Stimulated activated CD4-positive, alpha-beta T cell treated with anti-CD3 and anti-CD28 coated beads, TNF-alpha, amount 100 ng/mL, for 48 hours (primary cell): ENCODE measurements around the gene LST1.

ENCODE experiments used
- DNase-seq, 3 donors: peaks; one replicate each; pipeline ENCODE4 v3.0.0-alpha.2; 2020; ENCODE audit warnings: low read depth in 3 of 3

The LST1 gene

DNA sequence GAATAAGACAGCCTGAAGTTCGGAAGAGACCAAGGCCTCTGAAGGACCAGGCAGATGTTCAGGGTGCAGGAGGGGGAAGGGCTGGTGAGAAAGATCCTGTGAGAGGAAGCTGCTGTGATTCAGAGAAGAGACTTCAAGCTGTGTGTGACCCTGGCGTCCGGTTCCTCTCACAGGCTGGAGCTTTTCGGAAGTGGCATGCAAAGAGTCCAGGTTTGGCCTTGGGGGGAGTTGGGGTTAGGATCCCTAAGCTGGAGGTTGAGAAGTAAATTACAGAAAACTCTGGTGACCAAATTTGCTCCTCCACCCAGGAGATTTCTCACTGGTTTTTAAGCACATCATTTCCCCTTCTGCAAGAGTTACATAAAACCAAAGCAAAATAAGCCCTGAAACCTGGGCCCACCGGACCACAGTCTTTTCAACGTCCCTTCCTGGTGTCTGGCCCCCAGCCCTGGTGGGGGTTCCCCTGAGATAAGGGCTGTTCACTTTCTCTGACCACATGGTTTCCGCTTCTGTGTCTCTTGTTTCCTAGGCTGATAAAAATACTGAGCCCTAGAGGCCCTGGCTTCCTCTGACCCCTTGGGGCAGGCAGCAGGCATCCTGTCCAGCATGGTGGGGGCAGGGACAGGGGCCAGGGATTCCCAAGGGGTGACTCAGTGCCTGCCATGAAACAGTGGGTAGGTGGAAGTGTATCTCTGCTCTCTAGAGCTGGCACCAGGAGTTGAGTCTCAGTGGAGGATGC is 25.9 kb upstream of the LST1 start:
- DNase-seq = no peak

DNA sequence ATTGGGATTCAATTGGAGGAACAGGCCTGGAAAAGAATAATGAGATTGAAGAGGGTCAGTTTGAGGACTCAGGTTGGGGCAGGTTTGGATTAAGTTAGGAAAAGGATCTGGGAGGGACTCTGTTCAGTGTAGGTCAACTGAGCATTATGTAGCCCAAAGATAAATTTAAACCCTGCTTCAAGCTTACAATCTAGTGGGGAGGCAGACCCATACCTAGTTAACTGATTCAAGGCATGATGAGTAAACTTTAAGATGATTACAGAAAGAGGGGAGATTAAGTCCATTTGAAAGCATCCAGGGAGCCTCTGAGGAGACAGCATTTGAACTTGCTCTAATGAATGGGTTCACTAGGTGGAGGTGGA is 25.4 kb upstream of the LST1 start:
- DNase-seq = no peak

DNA sequence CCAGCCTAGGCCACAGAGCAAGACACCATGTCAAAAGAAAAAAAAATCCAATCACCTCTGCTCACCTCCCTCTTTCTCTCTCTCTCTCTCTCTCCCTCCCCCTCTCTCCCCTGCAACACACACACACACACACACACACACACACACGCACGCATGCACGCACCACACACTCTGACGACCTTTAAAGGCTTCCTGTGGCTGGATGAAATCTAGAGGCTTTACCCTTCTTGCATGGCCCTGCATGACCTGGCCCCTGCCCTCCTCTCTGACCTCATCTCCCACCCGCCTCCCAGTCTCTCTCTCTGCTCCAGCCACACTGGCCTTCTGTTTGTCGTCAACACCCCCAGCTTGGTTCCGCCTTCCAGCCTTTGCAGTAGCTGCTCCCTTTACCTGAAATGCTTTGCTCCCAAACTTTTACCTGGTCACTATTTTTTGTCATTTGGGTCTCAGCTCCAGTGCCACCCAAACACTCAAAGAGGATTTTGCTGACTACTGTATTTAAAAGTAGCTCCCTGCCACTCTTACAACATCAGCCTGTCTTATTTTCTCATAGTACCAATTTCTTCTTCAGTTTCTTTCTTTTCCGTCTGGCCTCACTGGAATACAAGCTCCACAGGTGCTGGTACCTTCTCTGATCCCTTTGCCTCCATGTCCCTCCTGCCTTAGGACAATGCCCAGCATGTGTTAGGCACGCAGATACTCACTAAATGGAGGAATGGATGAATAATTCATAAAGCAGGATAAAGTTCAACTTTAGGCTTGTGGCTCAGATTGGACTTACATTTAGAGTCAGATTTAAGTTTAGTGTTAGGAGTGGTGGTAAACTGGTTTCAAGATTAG is 18.3 kb upstream of the LST1 start:
- no peak for DNase-seq

DNA sequence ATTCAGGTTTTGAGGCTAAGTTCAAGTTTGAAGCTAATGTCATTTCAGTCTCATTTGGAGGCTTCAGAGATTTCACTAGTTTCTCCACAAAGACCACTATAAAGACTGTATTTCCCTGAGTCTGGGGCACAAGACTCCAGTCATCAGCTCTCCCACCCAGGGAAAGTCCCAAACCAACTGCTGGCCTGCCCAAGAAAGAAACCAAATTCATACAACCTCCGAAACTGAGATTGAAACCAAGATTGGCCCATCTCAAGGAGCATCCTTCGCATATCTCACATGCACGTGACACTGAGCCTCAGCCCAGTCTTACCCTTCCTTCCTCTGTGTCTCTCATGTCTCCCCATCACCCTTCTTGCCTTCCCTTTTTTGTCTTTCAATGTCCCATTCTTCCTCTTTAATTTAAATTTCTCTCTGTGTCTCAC is 17.5 kb upstream of the LST1 start:
- DNase-seq = no peak

DNA sequence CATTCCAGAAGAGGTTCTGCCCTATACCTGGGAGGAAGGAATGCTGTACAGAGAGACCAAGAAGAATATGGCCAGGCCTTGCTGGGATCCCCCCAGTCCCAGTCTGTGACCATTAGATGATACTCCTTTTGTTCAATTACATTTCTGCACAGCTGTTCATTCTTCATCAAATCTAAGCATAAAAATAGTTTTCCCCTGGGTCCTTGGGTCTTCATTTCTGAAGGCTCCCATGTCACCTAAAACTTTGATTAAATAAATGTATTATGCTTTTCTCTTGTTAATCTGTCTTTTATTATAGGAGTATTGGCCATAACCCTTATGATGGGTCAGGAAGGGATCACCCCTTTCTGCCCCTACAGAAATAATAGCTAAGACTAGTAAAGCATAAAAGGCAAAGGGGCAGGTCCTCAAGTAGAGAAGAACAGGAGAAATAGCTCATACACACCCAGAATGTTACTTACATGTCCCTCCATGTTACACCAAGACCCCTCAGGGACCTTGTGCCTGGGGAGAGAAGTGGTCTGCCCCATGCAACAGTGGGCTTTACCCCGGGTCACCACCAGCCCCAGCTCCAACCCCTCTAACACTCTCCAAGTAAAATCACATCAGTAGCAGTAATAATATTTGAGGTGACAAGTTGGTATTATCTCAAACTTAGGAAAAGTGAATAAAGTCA is 16.1 kb upstream of the LST1 start:
- DNase-seq = no peak

DNA sequence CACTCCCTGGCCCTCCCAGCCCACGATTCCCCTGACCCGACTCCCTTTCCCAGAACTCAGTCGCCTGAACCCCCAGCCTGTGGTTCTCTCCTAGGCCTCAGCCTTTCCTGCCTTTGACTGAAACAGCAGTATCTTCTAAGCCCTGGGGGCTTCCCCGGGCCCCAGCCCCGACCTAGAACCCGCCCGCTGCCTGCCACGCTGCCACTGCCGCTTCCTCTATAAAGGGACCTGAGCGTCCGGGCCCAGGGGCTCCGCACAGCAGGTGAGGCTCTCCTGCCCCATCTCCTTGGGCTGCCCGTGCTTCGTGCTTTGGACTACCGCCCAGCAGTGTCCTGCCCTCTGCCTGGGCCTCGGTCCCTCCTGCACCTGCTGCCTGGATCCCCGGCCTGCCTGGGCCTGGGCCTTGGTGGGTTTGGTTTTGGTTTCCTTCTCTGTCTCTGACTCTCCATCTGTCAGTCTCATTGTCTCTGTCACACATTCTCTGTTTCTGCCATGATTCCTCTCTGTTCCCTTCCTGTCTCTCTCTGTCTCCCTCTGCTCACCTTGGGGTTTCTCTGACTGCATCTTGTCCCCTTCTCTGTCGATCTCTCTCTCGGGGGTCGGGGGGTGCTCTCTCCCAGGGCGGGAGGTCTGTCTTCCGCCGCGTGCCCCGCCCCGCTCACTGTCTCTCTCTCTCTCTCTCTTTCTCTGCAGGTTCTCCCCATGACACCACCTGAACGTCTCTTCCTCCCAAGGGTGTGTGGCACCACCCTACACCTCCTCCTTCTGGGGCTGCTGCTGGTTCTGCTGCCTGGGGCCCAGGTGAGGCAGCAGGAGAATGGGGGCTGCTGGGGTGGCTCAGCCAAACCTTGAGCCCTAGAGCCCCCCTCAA is 13.8 kb upstream of the LST1 start, which contains the start of gene LTA:
Gene LTA (plus strand): TSS at position 249 of the 871 bp plus-strand sequence. CDS start 454 bp downstream, at position 703.
- peak in 2 of 3 donors; percentile 75 for DNase-seq

DNA sequence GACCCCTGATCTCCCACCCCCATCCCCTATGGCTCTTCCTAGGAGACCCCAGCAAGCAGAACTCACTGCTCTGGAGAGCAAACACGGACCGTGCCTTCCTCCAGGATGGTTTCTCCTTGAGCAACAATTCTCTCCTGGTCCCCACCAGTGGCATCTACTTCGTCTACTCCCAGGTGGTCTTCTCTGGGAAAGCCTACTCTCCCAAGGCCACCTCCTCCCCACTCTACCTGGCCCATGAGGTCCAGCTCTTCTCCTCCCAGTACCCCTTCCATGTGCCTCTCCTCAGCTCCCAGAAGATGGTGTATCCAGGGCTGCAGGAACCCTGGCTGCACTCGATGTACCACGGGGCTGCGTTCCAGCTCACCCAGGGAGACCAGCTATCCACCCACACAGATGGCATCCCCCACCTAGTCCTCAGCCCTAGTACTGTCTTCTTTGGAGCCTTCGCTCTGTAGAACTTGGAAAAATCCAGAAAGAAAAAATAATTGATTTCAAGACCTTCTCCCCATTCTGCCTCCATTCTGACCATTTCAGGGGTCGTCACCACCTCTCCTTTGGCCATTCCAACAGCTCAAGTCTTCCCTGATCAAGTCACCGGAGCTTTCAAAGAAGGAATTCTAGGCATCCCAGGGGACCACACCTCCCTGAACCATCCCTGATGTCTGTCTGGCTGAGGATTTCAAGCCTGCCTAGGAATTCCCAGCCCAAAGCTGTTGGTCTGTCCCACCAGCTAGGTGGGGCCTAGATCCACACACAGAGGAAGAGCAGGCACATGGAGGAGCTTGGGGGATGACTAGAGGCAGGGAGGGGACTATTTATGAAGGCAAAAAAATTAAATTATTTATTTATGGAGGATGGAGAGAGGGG is 12.6 kb upstream of the LST1 start:
- DNase-seq = no peak

DNA sequence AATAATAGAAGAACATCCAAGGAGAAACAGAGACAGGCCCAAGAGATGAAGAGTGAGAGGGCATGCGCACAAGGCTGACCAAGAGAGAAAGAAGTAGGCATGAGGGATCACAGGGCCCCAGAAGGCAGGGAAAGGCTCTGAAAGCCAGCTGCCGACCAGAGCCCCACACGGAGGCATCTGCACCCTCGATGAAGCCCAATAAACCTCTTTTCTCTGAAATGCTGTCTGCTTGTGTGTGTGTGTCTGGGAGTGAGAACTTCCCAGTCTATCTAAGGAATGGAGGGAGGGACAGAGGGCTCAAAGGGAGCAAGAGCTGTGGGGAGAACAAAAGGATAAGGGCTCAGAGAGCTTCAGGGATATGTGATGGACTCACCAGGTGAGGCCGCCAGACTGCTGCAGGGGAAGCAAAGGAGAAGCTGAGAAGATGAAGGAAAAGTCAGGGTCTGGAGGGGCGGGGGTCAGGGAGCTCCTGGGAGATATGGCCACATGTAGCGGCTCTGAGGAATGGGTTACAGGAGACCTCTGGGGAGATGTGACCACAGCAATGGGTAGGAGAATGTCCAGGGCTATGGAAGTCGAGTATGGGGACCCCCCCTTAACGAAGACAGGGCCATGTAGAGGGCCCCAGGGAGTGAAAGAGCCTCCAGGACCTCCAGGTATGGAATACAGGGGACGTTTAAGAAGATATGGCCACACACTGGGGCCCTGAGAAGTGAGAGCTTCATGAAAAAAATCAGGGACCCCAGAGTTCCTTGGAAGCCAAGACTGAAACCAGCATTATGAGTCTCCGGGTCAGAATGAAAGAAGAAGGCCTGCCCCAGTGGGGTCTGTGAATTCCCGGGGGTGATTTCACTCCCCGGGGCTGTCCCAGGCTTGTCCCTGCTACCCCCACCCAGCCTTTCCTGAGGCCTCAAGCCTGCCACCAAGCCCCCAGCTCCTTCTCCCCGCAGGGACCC is 11.7 kb upstream of the LST1 start:
- DNase-seq = no peak

DNA sequence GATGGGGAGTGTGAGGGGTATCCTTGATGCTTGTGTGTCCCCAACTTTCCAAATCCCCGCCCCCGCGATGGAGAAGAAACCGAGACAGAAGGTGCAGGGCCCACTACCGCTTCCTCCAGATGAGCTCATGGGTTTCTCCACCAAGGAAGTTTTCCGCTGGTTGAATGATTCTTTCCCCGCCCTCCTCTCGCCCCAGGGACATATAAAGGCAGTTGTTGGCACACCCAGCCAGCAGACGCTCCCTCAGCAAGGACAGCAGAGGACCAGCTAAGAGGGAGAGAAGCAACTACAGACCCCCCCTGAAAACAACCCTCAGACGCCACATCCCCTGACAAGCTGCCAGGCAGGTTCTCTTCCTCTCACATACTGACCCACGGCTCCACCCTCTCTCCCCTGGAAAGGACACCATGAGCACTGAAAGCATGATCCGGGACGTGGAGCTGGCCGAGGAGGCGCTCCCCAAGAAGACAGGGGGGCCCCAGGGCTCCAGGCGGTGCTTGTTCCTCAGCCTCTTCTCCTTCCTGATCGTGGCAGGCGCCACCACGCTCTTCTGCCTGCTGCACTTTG is 10.7 kb upstream of the LST1 start, which contains the start of gene TNF:
Gene TNF (plus strand): TSS at position 231 of the 567 bp plus-strand sequence. CDS start 177 bp downstream, at position 408.
- DNase-seq = peak; percentile 77 to 85 (median 80)

DNA sequence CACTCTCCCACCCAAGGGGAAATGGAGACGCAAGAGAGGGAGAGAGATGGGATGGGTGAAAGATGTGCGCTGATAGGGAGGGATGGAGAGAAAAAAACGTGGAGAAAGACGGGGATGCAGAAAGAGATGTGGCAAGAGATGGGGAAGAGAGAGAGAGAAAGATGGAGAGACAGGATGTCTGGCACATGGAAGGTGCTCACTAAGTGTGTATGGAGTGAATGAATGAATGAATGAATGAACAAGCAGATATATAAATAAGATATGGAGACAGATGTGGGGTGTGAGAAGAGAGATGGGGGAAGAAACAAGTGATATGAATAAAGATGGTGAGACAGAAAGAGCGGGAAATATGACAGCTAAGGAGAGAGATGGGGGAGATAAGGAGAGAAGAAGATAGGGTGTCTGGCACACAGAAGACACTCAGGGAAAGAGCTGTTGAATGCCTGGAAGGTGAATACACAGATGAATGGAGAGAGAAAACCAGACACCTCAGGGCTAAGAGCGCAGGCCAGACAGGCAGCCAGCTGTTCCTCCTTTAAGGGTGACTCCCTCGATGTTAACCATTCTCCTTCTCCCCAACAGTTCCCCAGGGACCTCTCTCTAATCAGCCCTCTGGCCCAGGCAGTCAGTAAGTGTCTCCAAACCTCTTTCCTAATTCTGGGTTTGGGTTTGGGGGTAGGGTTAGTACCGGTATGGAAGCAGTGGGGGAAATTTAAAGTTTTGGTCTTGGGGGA is 10.0 kb upstream of the LST1 start:
- DNase-seq = no peak

DNA sequence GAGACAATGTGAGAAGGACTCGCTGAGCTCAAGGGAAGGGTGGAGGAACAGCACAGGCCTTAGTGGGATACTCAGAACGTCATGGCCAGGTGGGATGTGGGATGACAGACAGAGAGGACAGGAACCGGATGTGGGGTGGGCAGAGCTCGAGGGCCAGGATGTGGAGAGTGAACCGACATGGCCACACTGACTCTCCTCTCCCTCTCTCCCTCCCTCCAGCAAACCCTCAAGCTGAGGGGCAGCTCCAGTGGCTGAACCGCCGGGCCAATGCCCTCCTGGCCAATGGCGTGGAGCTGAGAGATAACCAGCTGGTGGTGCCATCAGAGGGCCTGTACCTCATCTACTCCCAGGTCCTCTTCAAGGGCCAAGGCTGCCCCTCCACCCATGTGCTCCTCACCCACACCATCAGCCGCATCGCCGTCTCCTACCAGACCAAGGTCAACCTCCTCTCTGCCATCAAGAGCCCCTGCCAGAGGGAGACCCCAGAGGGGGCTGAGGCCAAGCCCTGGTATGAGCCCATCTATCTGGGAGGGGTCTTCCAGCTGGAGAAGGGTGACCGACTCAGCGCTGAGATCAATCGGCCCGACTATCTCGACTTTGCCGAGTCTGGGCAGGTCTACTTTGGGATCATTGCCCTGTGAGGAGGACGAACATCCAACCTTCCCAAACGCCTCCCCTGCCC is 9.0 kb upstream of the LST1 start:
- DNase-seq = no peak

DNA sequence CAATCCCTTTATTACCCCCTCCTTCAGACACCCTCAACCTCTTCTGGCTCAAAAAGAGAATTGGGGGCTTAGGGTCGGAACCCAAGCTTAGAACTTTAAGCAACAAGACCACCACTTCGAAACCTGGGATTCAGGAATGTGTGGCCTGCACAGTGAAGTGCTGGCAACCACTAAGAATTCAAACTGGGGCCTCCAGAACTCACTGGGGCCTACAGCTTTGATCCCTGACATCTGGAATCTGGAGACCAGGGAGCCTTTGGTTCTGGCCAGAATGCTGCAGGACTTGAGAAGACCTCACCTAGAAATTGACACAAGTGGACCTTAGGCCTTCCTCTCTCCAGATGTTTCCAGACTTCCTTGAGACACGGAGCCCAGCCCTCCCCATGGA is 8.5 kb upstream of the LST1 start:
- no peak for DNase-seq

DNA sequence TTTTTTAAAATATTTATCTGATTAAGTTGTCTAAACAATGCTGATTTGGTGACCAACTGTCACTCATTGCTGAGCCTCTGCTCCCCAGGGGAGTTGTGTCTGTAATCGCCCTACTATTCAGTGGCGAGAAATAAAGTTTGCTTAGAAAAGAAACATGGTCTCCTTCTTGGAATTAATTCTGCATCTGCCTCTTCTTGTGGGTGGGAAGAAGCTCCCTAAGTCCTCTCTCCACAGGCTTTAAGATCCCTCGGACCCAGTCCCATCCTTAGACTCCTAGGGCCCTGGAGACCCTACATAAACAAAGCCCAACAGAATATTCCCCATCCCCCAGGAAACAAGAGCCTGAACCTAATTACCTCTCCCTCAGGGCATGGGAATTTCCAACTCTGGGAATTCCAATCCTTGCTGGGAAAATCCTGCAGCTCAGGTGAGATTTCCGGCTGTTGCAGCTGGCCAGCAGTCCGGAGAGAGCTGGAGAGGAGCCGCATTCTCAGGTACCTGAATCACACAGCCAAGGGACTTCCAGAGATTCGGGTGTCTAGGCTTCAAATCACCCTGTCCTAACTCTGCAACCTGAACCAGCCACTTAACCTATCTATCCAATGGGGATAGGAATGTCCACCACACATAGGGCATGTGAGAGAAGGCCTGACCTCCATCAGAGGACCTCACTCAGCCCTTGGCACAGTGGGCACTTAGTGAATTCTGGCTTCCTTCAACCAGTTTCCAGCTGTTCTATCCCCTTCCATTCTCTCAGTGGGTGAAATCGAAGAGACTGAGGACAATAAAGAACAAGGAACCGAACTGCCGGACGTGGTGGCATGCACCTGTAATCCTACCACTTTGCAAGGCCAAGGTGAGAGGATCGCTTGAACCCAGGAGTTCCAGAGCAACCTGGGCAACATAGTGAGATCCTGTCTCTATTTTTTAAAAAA is 7.6 kb upstream of the LST1 start:
- DNase-seq = no peak

DNA sequence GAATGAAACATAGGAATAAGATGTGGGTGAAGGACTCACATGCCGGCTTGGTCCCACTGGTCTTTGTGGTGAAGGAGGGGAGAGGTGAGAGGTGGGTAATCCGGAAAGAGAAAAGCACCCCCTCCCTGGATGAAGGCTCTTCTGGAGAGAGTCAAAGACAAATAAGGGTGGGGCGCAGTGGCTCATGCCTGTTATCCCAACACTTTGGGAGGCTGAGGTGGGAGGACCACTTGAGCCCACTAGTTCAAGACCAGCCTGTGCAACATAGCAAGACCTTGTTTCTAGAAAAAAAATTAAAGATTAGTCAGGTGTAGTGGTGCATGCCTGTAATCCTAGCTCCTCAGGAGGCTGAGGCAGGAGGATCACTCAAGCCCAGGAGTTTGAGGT is 7.0 kb upstream of the LST1 start:
- DNase-seq = no peak

DNA sequence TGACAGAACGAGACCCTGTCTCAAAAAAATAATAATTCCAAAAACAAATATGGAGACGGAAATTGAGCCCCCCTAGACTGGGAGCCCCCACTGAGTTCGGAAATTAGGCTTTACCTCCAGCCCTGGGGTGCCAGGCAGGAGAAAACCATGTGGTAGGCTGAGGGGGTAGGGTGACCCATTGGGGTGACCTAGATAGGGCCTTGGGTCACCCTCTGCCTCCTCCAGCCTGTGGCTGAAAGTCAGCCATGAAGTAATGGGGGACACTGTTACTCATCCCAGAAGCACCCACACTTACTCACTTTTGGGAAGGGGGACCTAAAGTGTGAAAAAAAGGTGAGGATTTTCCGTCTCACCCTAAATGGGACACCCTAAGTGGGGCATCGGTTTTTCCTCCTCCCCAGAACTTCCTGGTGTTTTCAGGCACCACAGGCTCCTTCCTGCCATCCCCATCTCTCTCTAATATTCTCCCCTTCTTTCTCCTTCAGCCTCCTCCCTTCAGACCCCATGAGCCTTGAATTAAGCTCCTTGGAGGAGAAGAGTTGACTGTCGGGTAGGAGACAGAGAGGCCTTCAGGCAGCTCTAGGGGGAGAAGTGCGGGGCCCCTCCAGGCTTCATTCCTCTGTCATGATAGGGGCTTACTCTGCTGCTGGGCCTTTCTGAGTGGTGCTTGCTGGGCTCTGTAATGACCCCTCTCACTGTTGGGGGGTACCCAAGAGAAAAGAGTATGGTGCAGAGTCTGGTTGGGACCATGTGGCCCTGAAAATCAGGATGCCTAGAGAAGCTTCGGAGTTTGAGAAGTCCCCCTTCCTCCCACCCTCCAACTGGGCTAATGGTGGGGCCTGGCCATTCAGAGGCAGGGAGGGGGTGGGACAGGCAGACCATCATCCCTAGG is 6.3 kb upstream of the LST1 start:
- DNase-seq = no peak

DNA sequence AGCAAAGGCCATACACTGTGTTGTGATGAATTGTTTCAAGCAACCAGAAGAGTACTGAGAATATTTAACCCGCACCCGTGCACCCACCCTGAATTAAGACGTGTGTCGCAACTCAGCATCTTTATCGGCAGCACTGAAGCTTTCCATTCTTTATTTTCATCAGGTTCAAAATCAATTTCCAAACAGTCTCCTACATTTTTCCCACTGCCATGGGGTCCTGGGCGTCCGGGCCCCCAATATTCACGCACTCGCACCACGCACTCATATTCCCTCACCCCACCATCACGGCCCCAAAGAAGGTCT is 5.7 kb upstream of the LST1 start:
- DNase-seq = no peak
